DND-41 (cell line): ENCODE data around the gene KDM1B.

Experiments used
- EZH2 ChIP-seq: IDR thresholded peaks from 3 replicates; pipeline ENCODE4 v1.6.1; 2012; ENCODE audit warnings: borderline replicate concordance, low read depth, mild to moderate bottlenecking, moderate library complexity, low read length, inconsistent platforms; ENCODE audit not compliant: severe bottlenecking
- TF ChIP-seq, protein P1 (sequence below): IDR thresholded peaks from 2 replicates; pipeline ENCODE4 v1.5.1; 2012; ENCODE audit warnings: borderline replicate concordance, low read length, moderate library complexity, mild to moderate bottlenecking; ENCODE audit not compliant: poor library complexity, severe bottlenecking; ENCODE audit errors: extremely low read depth

DNA sequence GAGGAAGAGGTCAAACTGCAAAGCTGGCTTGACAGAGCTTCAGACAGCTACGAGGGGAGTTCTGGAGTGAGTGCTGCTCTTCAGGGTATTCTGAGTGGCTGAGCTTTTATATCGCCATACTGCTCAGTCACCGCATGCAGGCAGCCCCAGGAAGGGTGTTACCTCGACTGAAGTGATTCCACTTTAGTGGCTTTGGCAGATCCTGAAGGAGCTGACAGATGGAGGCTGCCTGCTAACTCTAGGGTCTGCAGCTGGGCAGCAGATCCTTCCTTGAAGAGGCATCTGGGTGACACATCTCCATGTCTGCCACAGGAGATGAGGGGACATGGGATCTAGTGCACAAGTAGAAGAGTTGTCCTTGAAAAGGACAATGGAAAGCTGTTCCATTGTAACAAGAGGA is 112.8 kb downstream of the KDM1B start:
- TF ChIP-seq, protein P1, sequence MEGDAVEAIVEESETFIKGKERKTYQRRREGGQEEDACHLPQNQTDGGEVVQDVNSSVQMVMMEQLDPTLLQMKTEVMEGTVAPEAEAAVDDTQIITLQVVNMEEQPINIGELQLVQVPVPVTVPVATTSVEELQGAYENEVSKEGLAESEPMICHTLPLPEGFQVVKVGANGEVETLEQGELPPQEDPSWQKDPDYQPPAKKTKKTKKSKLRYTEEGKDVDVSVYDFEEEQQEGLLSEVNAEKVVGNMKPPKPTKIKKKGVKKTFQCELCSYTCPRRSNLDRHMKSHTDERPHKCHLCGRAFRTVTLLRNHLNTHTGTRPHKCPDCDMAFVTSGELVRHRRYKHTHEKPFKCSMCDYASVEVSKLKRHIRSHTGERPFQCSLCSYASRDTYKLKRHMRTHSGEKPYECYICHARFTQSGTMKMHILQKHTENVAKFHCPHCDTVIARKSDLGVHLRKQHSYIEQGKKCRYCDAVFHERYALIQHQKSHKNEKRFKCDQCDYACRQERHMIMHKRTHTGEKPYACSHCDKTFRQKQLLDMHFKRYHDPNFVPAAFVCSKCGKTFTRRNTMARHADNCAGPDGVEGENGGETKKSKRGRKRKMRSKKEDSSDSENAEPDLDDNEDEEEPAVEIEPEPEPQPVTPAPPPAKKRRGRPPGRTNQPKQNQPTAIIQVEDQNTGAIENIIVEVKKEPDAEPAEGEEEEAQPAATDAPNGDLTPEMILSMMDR = no peak
- TF ChIP-seq EZH2 = no peak
